GM12892 (cell line): ENCODE measurements around the gene CACNA1B.
"Not testable (repeated sequence)": the region's sequence is repeated elsewhere in the genome, so short reads cannot be mapped to it uniquely, and the experiment has no call there.

Experiments
- DNase-seq: peaks from one replicate; pipeline ENCODE4 v3.0.0; 2011; ENCODE audit not compliant: insufficient read length
- FAIRE-seq: peaks from 2 replicates; lab custom pipeline; 2011; peaks lifted over from hg19 to GRCh38; lab: Jason Lieb, UNC
- POLR2A ChIP-seq: IDR thresholded peaks from 2 replicates; pipeline ENCODE4 v1.6.1; 2011; ENCODE audit warnings: low read depth, low read length, control low read depth
- POLR2AphosphoS5 ChIP-seq: IDR thresholded peaks from 2 replicates; pipeline ENCODE4 v1.6.1; 2011; ENCODE audit warnings: low read depth, low read length, control low read depth
- TAF1 ChIP-seq: IDR thresholded peaks from 2 replicates; pipeline ENCODE4 v1.6.1; 2011; ENCODE audit warnings: low read depth, mild to moderate bottlenecking, control low read depth, low read length, borderline replicate concordance

CACNA1B gene

GRCh38 chr9:138111607-138112006, 234.0 kb downstream of the CACNA1B start:
- DNase-seq: peak; percentile 10

GRCh38 chr9:138112090-138112748, 234.6 kb downstream of the CACNA1B start:
- DNase-seq (no peak), FAIRE-seq (no peak)
- no peak for TF ChIP-seq TAF1
- no peak for TF ChIP-seq POLR2AphosphoS5
- no peak for TF ChIP-seq POLR2A

More at GRCh38 chr9:138111607-138112006, 234.0 kb downstream of the CACNA1B start:
- TF ChIP-seq TAF1: no peak
- TF ChIP-seq POLR2A: no peak
- no peak for TF ChIP-seq POLR2AphosphoS5
- no peak for FAIRE-seq

GRCh38 chr9:138112791-138113600, 235.4 kb downstream of the CACNA1B start:
- FAIRE-seq (no peak), DNase-seq (no peak)
- TF ChIP-seq POLR2AphosphoS5 (no peak), TAF1 (no peak), POLR2A (no peak)

- not testable (repeated sequence) for FAIRE-seq, DNase-seq
Measured at GRCh38 chr9:138113701-138114325, 236.2 kb downstream of the CACNA1B start.

- FAIRE-seq (no peak), DNase-seq (peak; percentile 8)
- no peak for TF ChIP-seq TAF1
- no peak for TF ChIP-seq POLR2A
- TF ChIP-seq POLR2AphosphoS5: no peak
Measured at GRCh38 chr9:138114501-138115245, 237.1 kb downstream of the CACNA1B start.

- no peak for DNase-seq
- no peak for FAIRE-seq
- TF ChIP-seq POLR2A (no peak), TAF1 (no peak), POLR2AphosphoS5 (no peak)
Measured at GRCh38 chr9:138115506-138115905, 237.9 kb downstream of the CACNA1B start.

- DNase-seq: no peak
- FAIRE-seq: no peak
Measured at GRCh38 chr9:138116521-138116920, 238.9 kb downstream of the CACNA1B start.

GRCh38 chr9:138117101-138117750, 239.6 kb downstream of the CACNA1B start:
- no peak for FAIRE-seq

More at GRCh38 chr9:138116521-138116920, 238.9 kb downstream of the CACNA1B start:
- TF ChIP-seq POLR2A: no peak
- TF ChIP-seq TAF1: no peak
- TF ChIP-seq POLR2AphosphoS5: no peak

GRCh38 chr9:138117836-138118235, 240.3 kb downstream of the CACNA1B start:
- FAIRE-seq (no peak), DNase-seq (peak; percentile 6)
- TF ChIP-seq POLR2A (no peak), POLR2AphosphoS5 (no peak), TAF1 (no peak)

More at GRCh38 chr9:138117101-138117750, 239.6 kb downstream of the CACNA1B start:
- DNase-seq: peak; percentile 7
- TF ChIP-seq TAF1 (no peak), POLR2AphosphoS5 (no peak), POLR2A (no peak)

- FAIRE-seq (no peak), DNase-seq (peak; percentile 15)
- TF ChIP-seq POLR2A (no peak), POLR2AphosphoS5 (no peak), TAF1 (no peak)
Measured at GRCh38 chr9:138118601-138119071, 241.1 kb downstream of the CACNA1B start.
